Measurements from ENCODE around the gene FCAMR.

FCAMR gene

DNA sequence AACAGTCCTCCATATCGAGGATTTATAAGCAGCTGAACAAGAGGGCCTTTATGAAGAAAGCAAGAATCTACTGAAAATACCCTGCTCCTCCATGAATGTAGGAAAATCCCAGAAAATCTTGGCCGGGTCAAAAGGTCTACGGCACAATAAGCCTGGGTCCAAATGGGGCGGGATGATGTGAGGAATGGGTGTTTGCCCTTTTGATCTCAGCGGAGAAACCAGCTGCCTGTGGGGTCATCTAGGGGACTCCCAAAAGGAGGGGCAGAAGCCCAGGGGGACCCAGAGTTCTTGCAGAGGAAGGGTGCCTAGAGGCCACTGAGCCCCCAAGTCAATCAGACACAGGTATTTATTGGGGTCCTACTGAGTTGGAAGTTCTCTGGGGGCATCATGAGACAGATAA, 12.6 kb downstream of the FCAMR start:
- DNase-seq (ENCODE audit: low read depth): no peak
- in situ Hi-C loops (cut with HindIII; ENCODE audit: low sequenced_read_pairs): no loop called here
- TF ChIP-seq, protein P1, sequence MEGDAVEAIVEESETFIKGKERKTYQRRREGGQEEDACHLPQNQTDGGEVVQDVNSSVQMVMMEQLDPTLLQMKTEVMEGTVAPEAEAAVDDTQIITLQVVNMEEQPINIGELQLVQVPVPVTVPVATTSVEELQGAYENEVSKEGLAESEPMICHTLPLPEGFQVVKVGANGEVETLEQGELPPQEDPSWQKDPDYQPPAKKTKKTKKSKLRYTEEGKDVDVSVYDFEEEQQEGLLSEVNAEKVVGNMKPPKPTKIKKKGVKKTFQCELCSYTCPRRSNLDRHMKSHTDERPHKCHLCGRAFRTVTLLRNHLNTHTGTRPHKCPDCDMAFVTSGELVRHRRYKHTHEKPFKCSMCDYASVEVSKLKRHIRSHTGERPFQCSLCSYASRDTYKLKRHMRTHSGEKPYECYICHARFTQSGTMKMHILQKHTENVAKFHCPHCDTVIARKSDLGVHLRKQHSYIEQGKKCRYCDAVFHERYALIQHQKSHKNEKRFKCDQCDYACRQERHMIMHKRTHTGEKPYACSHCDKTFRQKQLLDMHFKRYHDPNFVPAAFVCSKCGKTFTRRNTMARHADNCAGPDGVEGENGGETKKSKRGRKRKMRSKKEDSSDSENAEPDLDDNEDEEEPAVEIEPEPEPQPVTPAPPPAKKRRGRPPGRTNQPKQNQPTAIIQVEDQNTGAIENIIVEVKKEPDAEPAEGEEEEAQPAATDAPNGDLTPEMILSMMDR (IDR thresholded peaks at IDR 0.05; ENCODE audit: low read depth, low read length, missing control alignments): no peak
- H3K4me3 ChIP-seq (ENCODE audit: low read depth, low read length): no peak overlapping the region

DNA sequence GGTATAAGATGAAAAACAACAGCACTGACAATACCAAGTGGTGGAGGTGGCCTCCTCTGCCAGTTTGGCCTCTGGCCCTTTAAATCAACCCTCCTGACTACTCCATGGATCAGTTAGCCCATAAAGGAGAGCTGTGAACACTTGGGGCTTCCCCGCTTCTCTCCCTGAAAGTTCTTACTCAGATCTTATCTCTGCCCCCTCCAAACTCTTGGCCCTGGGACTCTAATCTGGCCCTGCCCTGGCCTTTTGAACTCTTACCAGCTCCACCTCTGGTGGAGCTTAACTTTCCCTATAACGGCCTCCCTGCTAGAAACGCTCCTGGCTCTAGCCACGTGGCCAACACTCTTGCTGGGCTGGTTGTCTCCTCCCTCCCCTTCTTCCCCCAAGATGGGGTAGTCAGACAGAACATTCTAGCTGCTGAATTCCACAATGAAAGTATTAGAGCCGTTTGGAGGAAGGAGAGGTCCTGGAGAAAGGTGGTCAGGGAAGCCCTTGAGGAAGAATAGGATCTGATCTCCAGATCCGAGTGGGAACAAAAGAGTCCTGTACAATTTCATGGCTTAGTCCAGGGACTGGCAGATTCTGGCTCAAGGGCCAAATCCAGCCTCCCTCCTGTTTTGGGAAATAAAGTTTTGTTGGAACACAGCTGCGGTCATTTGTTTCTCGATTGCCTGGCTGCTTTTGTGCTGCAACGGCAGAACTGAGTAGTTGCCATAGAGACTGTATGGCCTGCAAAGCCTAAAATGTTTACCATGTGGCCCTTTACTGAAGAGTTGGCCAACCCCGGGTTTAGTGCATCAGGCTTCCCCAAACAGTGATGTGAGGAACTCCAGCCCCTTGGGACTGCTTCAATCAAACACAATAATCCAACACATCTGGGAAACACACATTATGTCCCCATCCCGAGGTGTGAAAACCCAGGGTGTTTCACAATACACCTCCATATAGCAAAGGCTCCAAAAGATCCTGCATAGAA, 14.5 kb downstream of the FCAMR start:
- no peak overlapping the region for H3K4me3 ChIP-seq (ENCODE audit: low read depth, low read length)
- DNase-seq (ENCODE audit: low read depth): no peak
- TF ChIP-seq, protein P1 (IDR thresholded peaks at IDR 0.05; ENCODE audit: low read depth, low read length, missing control alignments): no peak
- in situ Hi-C loops (cut with HindIII; ENCODE audit: low sequenced_read_pairs): no loop called here

GRCh38 chr1:206954459-206955342, 15.6 kb downstream of the FCAMR start:
- TF ChIP-seq, protein P1 (IDR thresholded peaks at IDR 0.05; ENCODE audit: low read depth, low read length, missing control alignments): no peak
- in situ Hi-C loops (cut with HindIII; ENCODE audit: low sequenced_read_pairs): no loop called here
- H3K4me3 ChIP-seq (ENCODE audit: low read depth, low read length): no peak overlapping the region
- no peak for DNase-seq (ENCODE audit: low read depth)

GRCh38 chr1:206953626-206954025, 16.6 kb downstream of the FCAMR start:
- no peak for DNase-seq (ENCODE audit: low read depth)
- in situ Hi-C loops (cut with HindIII; ENCODE audit: low sequenced_read_pairs): no loop called here
- H3K4me3 ChIP-seq (ENCODE audit: low read depth, low read length): no peak overlapping the region
- TF ChIP-seq, protein P1 (IDR thresholded peaks at IDR 0.05; ENCODE audit: low read depth, low read length, missing control alignments): no peak

DNA sequence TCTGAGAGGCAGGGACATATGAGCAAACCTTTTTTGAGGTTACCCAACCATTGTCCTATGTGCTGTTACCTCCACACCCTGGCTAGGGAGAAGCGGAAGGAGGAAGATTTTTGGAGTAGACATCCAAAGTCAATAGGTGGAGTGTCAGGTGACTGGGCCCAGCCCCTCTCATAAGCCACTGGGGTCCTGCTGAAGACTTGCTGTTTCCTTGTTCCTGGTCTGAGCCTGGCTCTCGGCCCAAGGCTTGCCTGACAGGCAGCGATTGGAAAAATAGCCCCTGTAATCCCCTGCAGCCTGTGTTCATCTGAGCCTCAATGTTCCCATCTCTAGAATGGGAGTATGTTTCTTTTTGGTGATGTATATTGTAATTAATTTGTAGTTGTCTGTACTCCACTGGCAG, 17.1 kb downstream of the FCAMR start:
- in situ Hi-C loops (cut with HindIII; ENCODE audit: low sequenced_read_pairs): no loop called here

GRCh38 chr1:206952171-206952570, 18.1 kb downstream of the FCAMR start:
- in situ Hi-C loops (cut with HindIII; ENCODE audit: low sequenced_read_pairs): no loop called here
- H3K4me3 ChIP-seq (ENCODE audit: low read depth, low read length): no peak overlapping the region
- no peak for DNase-seq (ENCODE audit: low read depth)
- TF ChIP-seq, protein P1 (IDR thresholded peaks at IDR 0.05; ENCODE audit: low read depth, low read length, missing control alignments): no peak

More for the DNA sequence above, 17.1 kb downstream of the FCAMR start:
- H3K4me3 ChIP-seq (ENCODE audit: low read depth, low read length): no peak overlapping the region
- DNase-seq (ENCODE audit: low read depth): no peak
- TF ChIP-seq, protein P1 (IDR thresholded peaks at IDR 0.05; ENCODE audit: low read depth, low read length, missing control alignments): no peak

Data from astrocyte of the cerebellum (primary cell).